ENCODE measurements around the gene DIAPH2.

Gene DIAPH2

GRCh38 chrX:96978906-96979305 lies 294.3 kb downstream of the DIAPH2 start:
- DNase-seq (ENCODE audit: low read depth): no peak

GRCh38 chrX:96979766-96980165 lies 295.1 kb downstream of the DIAPH2 start:
- DNase-seq (ENCODE audit: low read depth): no peak

- DNase-seq (ENCODE audit: low read depth): no peak
These were observed 297.5 kb downstream of the DIAPH2 start for GRCh38 chrX:96982161-96982560.

- no peak for DNase-seq (ENCODE audit: low read depth)
These were observed 299.9 kb downstream of the DIAPH2 start for GRCh38 chrX:96984538-96984937.

GRCh38 chrX:96985046-96985445 lies 300.4 kb downstream of the DIAPH2 start:
- DNase-seq (ENCODE audit: low read depth): no peak

GRCh38 chrX:96987228-96987627 lies 302.6 kb downstream of the DIAPH2 start:
- no peak for DNase-seq (ENCODE audit: low read depth)

- DNase-seq (ENCODE audit: low read depth): no peak
These were observed 305.4 kb downstream of the DIAPH2 start for GRCh38 chrX:96989830-96990571.

GRCh38 chrX:96994093-96994492 lies 309.5 kb downstream of the DIAPH2 start:
- no peak for DNase-seq (ENCODE audit: low read depth)

- no peak for DNase-seq (ENCODE audit: low read depth)
These were observed 312.6 kb downstream of the DIAPH2 start for GRCh38 chrX:96997196-96997595.

- DNase-seq (ENCODE audit: low read depth): no peak
These were observed 316.2 kb downstream of the DIAPH2 start for GRCh38 chrX:97000682-97001368.

- no peak for DNase-seq (ENCODE audit: low read depth)
These were observed 321.5 kb downstream of the DIAPH2 start for GRCh38 chrX:97006167-97006566.

- DNase-seq (ENCODE audit: low read depth): no peak
These were observed 324.7 kb downstream of the DIAPH2 start for GRCh38 chrX:97009391-97009790.

GRCh38 chrX:97011540-97011939 lies 326.9 kb downstream of the DIAPH2 start:
- DNase-seq (ENCODE audit: low read depth): no peak

GRCh38 chrX:97016106-97016505 lies 331.5 kb downstream of the DIAPH2 start:
- DNase-seq (ENCODE audit: low read depth): no peak

GRCh38 chrX:97021680-97022079 lies 337.0 kb downstream of the DIAPH2 start:
- no peak for DNase-seq (ENCODE audit: low read depth)

GRCh38 chrX:97026406-97026805 lies 341.8 kb downstream of the DIAPH2 start:
- no peak for DNase-seq (ENCODE audit: low read depth)

GRCh38 chrX:97027384-97027922 lies 342.8 kb downstream of the DIAPH2 start:
- no peak for DNase-seq (ENCODE audit: low read depth)

- DNase-seq (ENCODE audit: low read depth): no peak
These were observed 345.8 kb downstream of the DIAPH2 start for GRCh38 chrX:97030463-97030862.

GRCh38 chrX:97030947-97031346 lies 346.3 kb downstream of the DIAPH2 start:
- DNase-seq (ENCODE audit: low read depth): no peak

GRCh38 chrX:97039363-97040029 lies 354.9 kb downstream of the DIAPH2 start:
- no peak for DNase-seq (ENCODE audit: low read depth)

GRCh38 chrX:97045470-97045869 lies 360.8 kb downstream of the DIAPH2 start:
- no peak for DNase-seq (ENCODE audit: low read depth)

GRCh38 chrX:97046867-97047266 lies 362.2 kb downstream of the DIAPH2 start:
- DNase-seq (ENCODE audit: low read depth): no peak

GRCh38 chrX:97050392-97050791 lies 365.8 kb downstream of the DIAPH2 start:
- DNase-seq (ENCODE audit: low read depth): no peak
